Measurements from ENCODE around the gene MEF2D. TPM values are rescaled to one million over a fixed set of nuclear protein-coding genes. Genes with fewer than 3 reads are reported as not detected.

MEF2D gene
- total RNA-seq, 1 donor from 2014 or later: 16.6 TPM

- no peak for DNase-seq (ENCODE audit: low read depth)
- H3K36me3 ChIP-seq (ENCODE audit: control insufficient read depth, insufficient read depth, low read length): no peaks in the 10 kb centered on the region
- no peak for TF ChIP-seq CTCF (IDR thresholded peaks at IDR 0.05; ENCODE audit: insufficient read depth, low read length, poor library complexity, severe bottlenecking)
- H3K27me3 ChIP-seq (ENCODE audit: control insufficient read depth, insufficient read depth, low read length): no peaks in the 10 kb centered on the region
- H3K4me3 ChIP-seq (ENCODE audit: low read depth, low read length): no peak overlapping the region
Observed at GRCh38 chr1:156506450-156506849, 5.9 kb upstream of the MEF2D start.

DNA sequence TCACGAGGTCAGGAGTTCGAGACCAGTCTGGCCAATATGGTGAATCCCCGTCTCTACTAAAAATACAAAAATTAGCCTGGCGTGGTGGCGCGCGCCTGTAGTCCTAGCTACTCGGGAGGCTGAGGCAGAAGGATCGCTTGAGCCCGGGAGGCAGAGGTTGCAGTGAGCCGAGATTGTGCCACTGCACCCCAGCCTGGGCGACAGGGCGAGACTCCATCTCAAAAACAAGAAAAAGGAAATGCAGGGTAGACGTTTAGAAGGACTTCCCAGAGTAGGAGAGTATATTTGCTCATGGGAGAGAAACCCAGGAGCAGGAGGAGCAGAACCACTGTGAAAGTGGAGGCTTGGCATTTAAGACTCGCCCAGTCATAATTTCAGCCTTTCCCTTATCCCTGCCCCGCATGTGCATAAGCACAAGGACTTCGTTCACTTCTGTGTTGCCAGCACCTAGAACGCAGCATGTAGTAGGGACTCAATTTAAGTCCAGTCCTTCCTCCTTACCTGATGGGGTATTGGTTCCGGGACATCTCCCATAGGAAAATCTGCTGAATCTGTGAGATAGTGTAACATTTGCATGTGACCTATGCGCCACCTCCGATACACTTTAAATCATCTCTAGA lies 5.2 kb upstream of the MEF2D start:
- no peak overlapping the region for H3K4me3 ChIP-seq (ENCODE audit: low read depth, low read length)
- H3K36me3 ChIP-seq (ENCODE audit: control insufficient read depth, insufficient read depth, low read length): no peaks in the 10 kb centered on the region
- H3K27me3 ChIP-seq (ENCODE audit: control insufficient read depth, insufficient read depth, low read length): no peaks in the 10 kb centered on the region
- DNase-seq (ENCODE audit: low read depth): no peak
- no peak for TF ChIP-seq CTCF (IDR thresholded peaks at IDR 0.05; ENCODE audit: insufficient read depth, low read length, poor library complexity, severe bottlenecking)

DNA sequence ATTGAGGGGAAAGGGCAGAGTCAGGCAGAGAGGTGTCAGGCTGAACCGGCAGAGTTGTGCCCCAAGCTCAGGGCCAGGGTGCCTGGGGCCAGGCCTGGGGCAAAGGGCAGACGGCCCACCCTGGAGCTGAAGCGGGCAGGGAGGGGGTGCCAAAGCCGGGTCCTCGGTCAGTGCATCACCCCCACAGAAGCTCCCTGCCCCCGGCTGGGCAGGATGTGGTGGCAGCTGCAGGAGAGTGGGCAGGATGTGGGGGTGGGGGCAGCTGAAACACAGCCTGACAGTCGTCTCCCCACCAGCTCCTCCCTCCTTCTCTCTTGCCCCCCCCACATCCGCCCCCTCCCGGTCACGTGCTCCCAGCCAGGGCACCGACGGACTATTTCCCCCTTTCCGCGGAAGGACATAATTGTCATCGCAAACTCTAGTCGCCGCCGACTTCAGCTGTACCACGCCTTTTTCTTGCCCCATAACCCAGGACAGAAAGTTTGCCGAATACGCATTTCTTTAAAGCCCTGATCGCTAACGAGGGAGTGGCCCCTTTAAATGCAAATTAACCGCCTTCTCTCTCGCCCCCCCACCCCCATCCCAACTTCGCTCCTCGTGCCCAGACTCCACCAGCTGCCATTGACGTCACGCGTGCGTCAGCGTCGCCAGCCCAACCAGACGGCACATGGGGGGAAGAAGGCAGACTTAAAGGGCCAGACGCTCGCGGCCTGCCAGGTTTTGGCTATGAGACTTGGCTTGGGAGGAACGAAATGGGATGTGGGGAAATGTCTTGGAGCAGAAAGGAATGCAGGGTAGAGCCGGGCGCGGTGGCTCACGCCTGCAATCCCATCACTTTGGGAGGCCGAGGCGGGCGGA lies 4.5 kb upstream of the MEF2D start:
- Histone ChIP-seq H3K4me3 (ENCODE audit: low read depth, low read length) (peak overlapping the region; percentile 7), H3K36me3 (ENCODE audit: control insufficient read depth, insufficient read depth, low read length) (no peaks in the 10 kb centered on the region), H3K27me3 (ENCODE audit: control insufficient read depth, insufficient read depth, low read length) (no peaks in the 10 kb centered on the region)
- peak; percentile 95 for DNase-seq (ENCODE audit: low read depth)
- TF ChIP-seq CTCF (IDR thresholded peaks at IDR 0.05; ENCODE audit: insufficient read depth, low read length, poor library complexity, severe bottlenecking): no peak

DNA sequence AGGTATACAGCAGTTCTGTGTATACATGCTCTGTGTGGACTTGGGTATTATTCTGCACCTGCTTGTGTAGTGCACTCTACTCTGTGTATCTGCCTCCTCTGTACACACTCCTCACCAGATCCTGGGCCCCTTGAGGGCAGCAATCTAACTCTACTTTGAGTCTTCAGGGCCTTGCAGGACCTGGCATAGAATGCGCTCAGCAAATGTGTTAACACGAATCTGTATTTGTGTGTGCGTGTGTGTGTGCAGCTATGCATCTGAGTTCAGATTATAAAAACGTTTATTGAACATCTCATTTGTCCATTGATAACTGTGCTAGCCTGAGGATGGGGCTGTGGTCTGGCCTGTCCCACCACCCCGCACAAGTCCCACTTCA lies 3.9 kb upstream of the MEF2D start:
- Histone ChIP-seq H3K4me3 (ENCODE audit: low read depth, low read length) (no peak overlapping the region), H3K27me3 (ENCODE audit: control insufficient read depth, insufficient read depth, low read length) (no peaks in the 10 kb centered on the region), H3K36me3 (ENCODE audit: control insufficient read depth, insufficient read depth, low read length) (no peaks in the 10 kb centered on the region)
- TF ChIP-seq CTCF (IDR thresholded peaks at IDR 0.05; ENCODE audit: insufficient read depth, low read length, poor library complexity, severe bottlenecking): no peak
- no peak for DNase-seq (ENCODE audit: low read depth)

GRCh38 chr1:156503698-156504437 lies 3.3 kb upstream of the MEF2D start:
- Histone ChIP-seq H3K27me3 (ENCODE audit: control insufficient read depth, insufficient read depth, low read length) (no peaks in the 10 kb centered on the region), H3K36me3 (ENCODE audit: control insufficient read depth, insufficient read depth, low read length) (no peaks in the 10 kb centered on the region), H3K4me3 (ENCODE audit: low read depth, low read length) (no peak overlapping the region)
- DNase-seq (ENCODE audit: low read depth): no peak
- TF ChIP-seq CTCF (IDR thresholded peaks at IDR 0.05; ENCODE audit: insufficient read depth, low read length, poor library complexity, severe bottlenecking): no peak
